GM23338 (cell line): ENCODE measurements around the gene GADD45B. TPM values are rescaled to one million over a fixed set of nuclear protein-coding genes. Genes with fewer than 3 reads are reported as not detected.

ENCODE experiments used
- ATAC-seq: fragments of 200-7000 bp; cut with Tn5 transposase; 3 replicates; pipeline ENCODE4 v1.9.1; 2020
- DNase-seq: peaks from one replicate; pipeline ENCODE4 v3.0.0-alpha.2; 2015; ENCODE audit warnings: low spot score
- H2AFZ ChIP-seq: fragments of 200-600 bp; sonication (generic); 2 replicates; pipeline ENCODE4 v1.8.0; 2016; ENCODE audit warnings: antibody characterized with exemption, mild to moderate bottlenecking, moderate library complexity
- H3F3A ChIP-seq: fragments of 200-600 bp; sonication (generic); replicated peaks from 2 replicates; pipeline ENCODE4 v1.8.0; 2017; ENCODE audit warnings: antibody characterized with exemption, mixed run types, low read depth
- H3K27ac ChIP-seq: fragments of 200-600 bp; sonication (generic); 2 replicates; pipeline ENCODE4 v1.6.1; 2016; ENCODE audit warnings: low read depth
- H3K27me3 ChIP-seq: fragments of 200-600 bp; sonication (generic); 2 replicates; pipeline ENCODE4 v1.8.0; 2016; ENCODE audit warnings: mild to moderate bottlenecking, mixed run types, moderate library complexity; ENCODE audit not compliant: insufficient read depth
- H3K36me3 ChIP-seq: fragments of 200-600 bp; sonication (generic); 2 replicates; pipeline ENCODE4 v1.8.0; 2016; ENCODE audit warnings: mild to moderate bottlenecking; ENCODE audit not compliant: insufficient read depth
- H3K4me1 ChIP-seq: fragments of 200-600 bp; sonication (generic); 2 replicates; pipeline ENCODE4 v1.8.0; 2016; ENCODE audit warnings: mild to moderate bottlenecking, moderate library complexity; ENCODE audit not compliant: insufficient read depth
- H3K4me2 ChIP-seq: fragments of 200-600 bp; sonication (generic); 2 replicates; pipeline ENCODE4 v1.7.1; 2017; ENCODE audit warnings: mixed run types
- H3K4me3 ChIP-seq: fragments of 200-600 bp; sonication (generic); 2 replicates; pipeline ENCODE4 v1.6.1; 2016; ENCODE audit warnings: mixed run types
- H3K79me2 ChIP-seq: fragments of 200-600 bp; sonication (generic); replicated peaks from 2 replicates; pipeline ENCODE4 v1.8.0; 2017; ENCODE audit warnings: mild to moderate bottlenecking; ENCODE audit not compliant: insufficient read depth
- H3K9me2 ChIP-seq: fragments of 200-600 bp; sonication (generic); 2 replicates; pipeline ENCODE4 v1.8.0; 2017; ENCODE audit not compliant: insufficient read depth
- H4K20me1 ChIP-seq: fragments of 200-600 bp; sonication (generic); replicated peaks from 2 replicates; pipeline ENCODE4 v1.8.0; 2017; ENCODE audit warnings: mild to moderate bottlenecking; ENCODE audit not compliant: insufficient read depth
- H3K27ac Mint-ChIP-seq: 2 replicates; pipeline ENCODE4 v1.8.0; 2020; ENCODE audit warnings: inconsistent platforms, mild to moderate bottlenecking, moderate library complexity, mixed read lengths
- H3K27me3 Mint-ChIP-seq: 3 replicates; pipeline ENCODE4 v1.8.0; 2022; ENCODE audit warnings: low read depth, mild to moderate bottlenecking, moderate library complexity, mixed read lengths, inconsistent platforms; ENCODE audit not compliant: insufficient read depth, poor library complexity
- H3K36me3 Mint-ChIP-seq: 3 replicates; pipeline ENCODE4 v1.8.0; 2021; ENCODE audit warnings: low read depth, mild to moderate bottlenecking, inconsistent platforms, moderate library complexity, mixed read lengths
- H3K4me1 Mint-ChIP-seq: 3 replicates; pipeline ENCODE4 v1.8.0; 2020; ENCODE audit warnings: mild to moderate bottlenecking, inconsistent platforms, mixed read lengths
- H3K4me3 Mint-ChIP-seq: 3 replicates; pipeline ENCODE4 v1.8.0; 2021; ENCODE audit warnings: moderate library complexity, mild to moderate bottlenecking, inconsistent platforms, mixed read lengths
- H3K9me3 Mint-ChIP-seq: 3 replicates; pipeline ENCODE4 v1.8.0; 2020; ENCODE audit warnings: moderate library complexity, mild to moderate bottlenecking, inconsistent platforms, mixed read lengths
- CREB1 ChIP-seq: fragments of 250-450 bp; sonication (Bioruptor Pico); IDR thresholded peaks from 2 replicates; pipeline ENCODE4 v1.5.0; 2020; ENCODE audit warnings: low read depth, mild to moderate bottlenecking, moderate library complexity
- CTCF ChIP-seq, 2 experiments: fragments of 200-600 bp in 1 of 2; sonication (generic) in 1 of 2; conservative IDR thresholded peaks; 2 replicates each; pipeline versions ENCODE4 v1.5.1 to v1.6.1; 2016 to 2017; ENCODE audit warnings: antibody characterized with exemption in 2 of 2, low read depth in 2 of 2, mild to moderate bottlenecking in 2 of 2, moderate library complexity in 1 of 2
- ETS1 ChIP-seq: IDR thresholded peaks from 2 replicates; pipeline ENCODE4 v1.6.1; 2016; ENCODE audit warnings: antibody characterized with exemption
- EZH2 ChIP-seq: fragments of 200-600 bp; sonication (generic); IDR thresholded peaks from one replicate; pipeline ENCODE4 v1.8.0; 2017; ENCODE audit warnings: antibody characterized with exemption, mild to moderate bottlenecking, low read depth; ENCODE audit not compliant: unreplicated experiment
- REST ChIP-seq: IDR thresholded peaks from one replicate; pipeline ENCODE4 v1.6.1; 2018; ENCODE audit warnings: antibody characterized with exemption; ENCODE audit not compliant: unreplicated experiment
- ZNF114 ChIP-seq: fragments of 250-450 bp; sonication (Bioruptor Pico); IDR thresholded peaks from 2 replicates; pipeline ENCODE4 v1.5.0; 2020; ENCODE audit warnings: mild to moderate bottlenecking, moderate library complexity
- ZNF331 ChIP-seq: fragments of 250-450 bp; sonication (Bioruptor Pico); IDR thresholded peaks from 2 replicates; pipeline ENCODE4 v1.5.0; 2020; ENCODE audit warnings: low read depth, mild to moderate bottlenecking, moderate library complexity
- ZNF462 ChIP-seq: fragments of 250-450 bp; sonication (Bioruptor Pico); IDR thresholded peaks from 2 replicates; pipeline ENCODE4 v1.5.0; 2020; ENCODE audit warnings: mild to moderate bottlenecking, moderate library complexity
- polyA plus RNA-seq: library from polyadenylated mRNA; unstranded; fragments of >200 nt; fragmentation: Nextera tagmentation; extraction: Ambion mirVana; gene quantifications from 2 replicates; pipeline ENCODE4 v1.2.1, GENCODE V29; 2016
- total RNA-seq: library from RNA; depleted of rRNA; stranded (reverse); fragments of >200 nt; shearing (Covaris generic); gene quantifications from 2 replicates; pipeline ENCODE4 v1.2.3, GENCODE V29; 2014

Gene GADD45B
- total and polyA plus RNA-seq, 2 experiments from 2014 or later, result 12.3 to 16.6 TPM

- no peak overlapping the region for H3K27ac Mint-ChIP-seq
These were observed 45.9 kb upstream of the GADD45B start for GRCh38 chr19:2429917-2430535.

More at GRCh38 chr19:2429917-2430535, 45.9 kb upstream of the GADD45B start:
- H3K4me3 Mint-ChIP-seq, result no peak overlapping the region
- Histone ChIP-seq H3K27ac (peak overlapping the region; percentile 88; the same call in 1 of the 2 replicates), H3K36me3 (no peaks in the 10 kb centered on the region; the same call in 1 of the 2 replicates), H3K9me2 (no peaks in the 10 kb centered on the region), H3K4me3 (no peak overlapping the region), H2AFZ (no peak overlapping the region), H3K79me2 (peaks cover 18% of the 10 kb centered on the region), H4K20me1 (no peaks in the 10 kb centered on the region; the same call in none of the 2 replicates), H3F3A (peaks cover 29% of the 10 kb centered on the region), H3K4me2 (no peak overlapping the region), H3K4me1 (peaks cover 14% of the 10 kb centered on the region), H3K27me3 (no peaks in the 10 kb centered on the region)
- H3K9me3 Mint-ChIP-seq, result peaks cover 5% of the 10 kb centered on the region
- peaks cover 28% of the 10 kb centered on the region for H3K4me1 Mint-ChIP-seq
- peaks cover 23% of the 10 kb centered on the region for H3K27me3 Mint-ChIP-seq
- TF ChIP-seq CREB1 (no peak), CTCF (conservative IDR thresholded peaks at IDR 0.05; ENCODE audit: low read depth in 2 of 2) (no peak), ETS1 (no peak), EZH2 (no peak), ZNF114 (CRISPR knock-in tag) (no peak), ZNF462 (CRISPR knock-in tag) (no peak), ZNF331 (CRISPR knock-in tag) (no peak), REST (no peak)
- H3K36me3 Mint-ChIP-seq, result peaks cover 42% of the 10 kb centered on the region
- ATAC-seq, result no peak
- no peak for DNase-seq
